ELF-1 (cell line): ENCODE data around the gene CYREN.
A peak's percentile ranks its signal among the peaks of the same experiment; 100 is the strongest.
"Not testable (repeated sequence)": the region's sequence is repeated elsewhere in the genome, so short reads cannot be mapped to it uniquely, and the experiment has no call there.

Experiments
- DNase-seq: peaks from one replicate; pipeline ENCODE4 v3.0.0-alpha.2; 2016; ENCODE audit warnings: low read depth, low spot score

Gene CYREN

DNA sequence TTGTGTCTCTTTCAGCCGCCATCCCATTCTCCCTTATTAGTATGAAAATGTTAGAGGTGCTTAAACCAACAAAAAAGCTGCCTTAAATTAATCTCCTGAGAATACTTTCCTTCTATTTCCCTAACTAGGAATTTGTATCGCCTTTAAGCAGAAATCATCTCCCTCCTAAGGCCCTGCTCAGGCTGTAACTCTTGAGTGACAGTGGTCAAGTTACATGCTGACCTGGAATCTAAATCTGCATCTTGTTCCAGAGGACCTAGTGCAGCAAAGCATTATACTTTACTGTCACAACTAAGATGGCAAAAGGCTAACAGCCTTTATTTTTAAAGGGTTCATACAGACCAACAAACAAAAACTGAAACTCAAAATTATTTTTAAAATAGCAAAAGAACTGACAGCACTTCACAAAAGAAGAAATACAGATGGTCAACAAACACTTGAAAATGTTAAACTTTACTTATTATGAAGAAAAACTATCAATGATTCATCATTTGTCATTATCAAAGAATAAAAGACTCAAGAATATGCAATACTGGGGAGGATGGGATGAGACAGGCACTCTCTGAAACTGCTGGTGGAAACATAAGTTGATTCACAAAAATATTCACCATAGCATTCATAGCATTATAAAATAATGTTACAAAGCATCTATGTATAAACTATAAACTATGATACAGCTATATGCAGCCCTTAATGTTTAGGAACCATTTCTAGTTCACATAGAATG, 11.0 kb downstream of the CYREN start:
- DNase-seq, result no peak

DNA sequence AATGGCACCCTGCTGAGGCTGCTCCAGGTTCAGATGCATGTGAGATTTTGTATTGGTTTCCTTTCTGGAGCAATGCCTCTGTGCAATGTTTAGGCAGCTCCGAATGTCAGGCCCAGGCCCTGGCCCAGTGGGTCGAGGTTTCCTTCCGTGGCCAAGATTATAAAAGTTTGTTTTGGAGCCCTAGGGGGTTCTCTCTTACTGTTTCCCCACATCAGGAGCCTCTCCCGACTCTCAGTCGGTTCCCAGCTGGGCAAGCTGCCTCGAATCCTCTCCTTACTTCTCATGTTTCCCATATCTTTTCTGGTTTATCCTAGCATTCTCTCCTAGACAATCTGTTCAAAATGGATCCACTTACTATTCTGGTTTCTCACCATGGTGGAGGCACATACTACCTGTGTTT, 11.6 kb downstream of the CYREN start:
- no peak for DNase-seq

DNA sequence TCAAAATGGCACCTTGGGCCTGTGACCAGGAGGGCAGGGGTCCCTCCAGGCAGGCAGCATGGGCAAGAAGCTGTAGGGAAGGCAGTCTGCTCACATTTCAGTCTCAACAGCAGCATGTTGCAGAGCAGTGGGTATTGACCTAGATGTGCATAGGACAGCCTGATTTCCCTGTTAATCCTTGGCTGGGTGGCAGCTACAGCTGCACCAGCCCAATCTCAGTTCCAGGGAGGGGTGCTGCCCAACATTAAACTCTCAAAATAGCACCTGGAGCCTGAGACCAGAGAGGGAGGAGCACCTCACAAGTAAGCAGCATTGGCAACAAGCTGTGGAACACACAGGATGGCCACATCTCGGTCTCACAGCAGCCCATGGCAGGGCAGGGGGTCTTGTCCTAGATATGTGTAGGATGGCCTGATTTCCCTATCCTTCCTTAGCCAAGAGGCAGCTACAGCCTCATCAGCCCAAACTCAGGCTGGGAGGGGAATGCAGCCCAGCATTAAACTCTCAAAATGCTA, 12.3 kb downstream of the CYREN start:
- no peak for DNase-seq

DNA sequence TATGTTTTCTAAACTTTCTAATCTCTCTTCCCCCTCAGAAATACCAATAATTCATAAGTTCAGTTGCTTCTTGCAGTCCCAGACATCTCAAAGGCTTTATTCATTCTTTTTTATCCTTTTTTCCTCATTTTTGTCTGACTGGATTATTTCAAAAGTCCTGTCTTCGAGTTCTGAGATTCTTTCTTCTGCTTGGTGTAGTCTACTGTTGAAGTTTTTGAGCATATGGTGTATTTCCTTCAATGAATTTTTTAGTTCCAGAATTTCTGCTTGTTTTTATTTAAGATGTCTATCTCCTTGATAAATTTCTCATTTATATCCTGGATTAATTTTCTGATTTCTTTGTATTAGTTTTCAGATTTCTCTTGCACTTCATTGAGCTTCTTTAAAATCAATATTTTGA, 14.2 kb downstream of the CYREN start:
- DNase-seq, result no peak

DNA sequence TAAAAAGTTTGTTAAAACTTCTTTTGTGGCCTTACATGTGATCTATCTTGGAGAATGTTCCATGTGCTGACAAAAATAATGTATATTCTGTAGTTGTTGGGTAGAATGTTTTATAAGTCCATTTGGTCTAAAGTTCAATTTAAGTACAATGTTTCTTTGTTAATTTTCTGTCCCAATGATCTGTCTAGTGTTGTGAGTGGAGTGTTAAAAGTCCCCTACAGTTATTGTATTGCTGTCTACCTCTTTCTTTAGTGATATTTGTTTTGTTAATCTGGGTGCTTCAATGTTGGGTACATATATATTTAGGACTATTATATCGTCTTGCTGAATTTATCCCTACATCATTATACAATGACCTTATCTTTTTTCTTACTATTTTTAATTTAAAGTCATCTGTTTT, 15.8 kb downstream of the CYREN start:
- no peak for DNase-seq

DNA sequence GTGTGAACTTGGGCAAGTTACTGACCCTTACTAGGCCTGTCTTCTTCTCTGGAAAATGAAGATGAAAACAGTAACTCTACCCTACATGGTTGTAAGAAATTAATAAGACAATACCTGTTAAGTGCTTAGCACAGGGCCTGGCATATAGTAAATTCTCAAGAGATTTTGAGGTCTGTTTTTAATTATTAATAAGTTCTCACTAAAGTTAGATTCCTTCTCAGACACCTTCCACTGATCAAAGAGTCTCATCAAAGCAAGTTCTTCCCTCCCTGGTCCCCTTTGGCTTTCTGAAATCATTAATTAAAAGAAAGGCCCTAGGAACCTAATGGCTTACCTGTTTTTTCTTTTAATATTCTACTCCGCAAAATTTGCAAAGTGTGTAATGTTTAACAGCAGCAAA, 18.1 kb downstream of the CYREN start:
- DNase-seq, result no peak

DNA sequence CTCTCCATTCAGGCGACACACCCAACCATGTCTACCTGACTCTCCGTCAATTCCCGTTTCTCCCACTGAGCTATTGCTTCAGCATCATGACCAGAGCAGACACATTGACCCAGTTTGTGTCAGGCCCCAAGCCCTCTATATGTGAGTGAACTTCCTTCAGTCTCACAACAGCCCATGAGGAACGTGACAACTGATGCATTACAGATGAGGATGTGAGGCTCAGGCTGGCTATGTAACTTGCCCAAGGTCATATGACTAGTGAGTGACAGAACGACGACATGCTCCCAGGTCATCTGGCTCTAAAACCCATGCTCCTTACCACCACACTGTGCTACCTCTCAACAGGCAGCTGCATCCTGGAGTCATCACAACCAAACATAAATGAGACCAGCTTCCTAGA, 19.0 kb downstream of the CYREN start:
- no peak for DNase-seq

DNA sequence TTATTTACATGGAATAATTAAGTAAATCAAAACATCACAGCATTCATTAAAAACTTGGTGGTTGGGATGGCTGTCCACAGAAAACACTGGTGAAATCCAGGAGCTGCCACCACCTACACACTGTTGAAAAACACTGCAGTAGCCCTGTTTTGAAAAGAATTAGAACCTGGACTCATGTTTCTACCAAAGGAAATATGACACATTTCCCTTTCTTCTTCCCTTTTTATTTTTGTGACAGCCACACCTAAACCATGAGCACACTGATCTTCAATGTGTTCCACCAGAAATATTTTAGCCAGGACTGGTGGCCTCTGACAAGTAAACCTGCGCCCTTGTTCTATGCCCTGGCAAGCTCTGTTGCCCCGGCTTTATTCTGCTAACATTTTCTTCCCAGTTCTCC, 19.4 kb downstream of the CYREN start:
- no peak for DNase-seq

DNA sequence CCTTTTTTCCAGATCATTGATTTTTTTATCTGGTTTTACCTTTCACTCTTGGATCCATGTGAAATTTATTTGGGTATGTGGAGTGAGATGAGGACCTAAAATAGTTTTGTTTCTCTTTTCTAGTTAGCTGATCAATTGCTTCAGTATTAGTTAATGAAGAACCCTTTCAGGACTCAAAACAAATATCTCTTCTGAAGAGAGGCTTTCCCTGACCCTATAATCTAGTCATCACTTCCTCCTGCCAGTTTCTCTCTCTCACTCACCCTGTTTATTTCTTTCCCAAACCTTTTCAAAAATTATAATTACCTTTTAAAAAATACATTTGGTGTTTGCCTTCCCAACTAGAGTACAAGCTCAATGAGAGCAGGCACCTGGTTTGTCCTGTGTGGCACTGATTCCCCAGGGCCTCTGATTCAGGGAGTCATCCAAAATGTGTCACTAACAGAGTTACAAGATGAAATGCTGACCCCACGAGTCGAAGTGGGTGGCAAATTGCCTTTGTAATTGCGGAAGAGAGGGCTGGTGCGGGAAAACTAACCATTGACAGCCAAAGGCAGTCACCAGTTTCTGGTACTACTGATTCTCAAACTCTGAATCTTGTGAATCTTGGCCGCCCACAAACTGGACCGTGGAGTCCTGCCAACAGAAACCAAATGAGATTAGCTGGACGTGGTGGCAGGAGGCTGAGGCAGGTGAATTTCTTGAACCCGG, 20.3 kb downstream of the CYREN start:
- no peak for DNase-seq

DNA sequence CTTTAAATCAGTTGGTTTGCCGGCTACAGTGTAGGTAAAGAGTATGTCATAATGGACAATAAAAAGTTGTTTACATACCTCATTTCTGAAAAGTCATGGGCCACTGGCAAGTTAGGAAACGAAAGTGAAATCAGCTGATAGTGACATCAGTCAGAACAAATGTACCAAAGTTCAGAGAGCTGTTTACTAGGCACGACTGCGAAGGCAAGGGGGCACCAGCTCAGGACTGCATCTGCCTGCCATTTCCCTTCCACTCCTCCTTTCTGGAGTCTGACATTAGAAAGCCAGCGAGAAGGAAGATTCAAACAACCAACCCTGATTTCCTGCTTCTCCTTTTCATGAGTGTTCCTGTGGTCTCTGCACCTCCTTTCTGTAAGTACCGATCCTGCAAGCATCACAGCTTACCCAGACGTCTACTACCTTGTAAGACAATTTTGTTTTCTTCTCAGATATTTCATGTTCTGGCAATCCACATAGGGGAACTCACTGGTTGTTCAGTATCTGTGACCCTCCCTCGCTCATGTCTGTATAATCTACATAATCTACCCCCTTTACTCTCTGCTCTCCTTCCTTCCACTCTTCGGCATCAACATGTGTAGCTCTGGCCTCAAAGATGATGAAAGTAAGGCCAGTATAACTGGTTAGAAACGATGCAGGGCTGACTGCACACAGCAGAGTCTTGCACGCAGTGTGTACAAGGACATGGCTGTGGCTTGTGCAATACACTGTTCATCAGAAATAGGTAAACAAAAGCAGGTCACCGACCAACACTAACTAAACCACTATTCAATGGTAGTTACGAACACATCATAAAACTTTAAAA, 22.4 kb downstream of the CYREN start, which contains the start of gene TMEM140:
TSS of gene TMEM140 (plus strand) at position 174 of the 823 bp plus-strand sequence. CDS start 16,370 bp downstream, outside the sequence.
- DNase-seq, result no peak

DNA sequence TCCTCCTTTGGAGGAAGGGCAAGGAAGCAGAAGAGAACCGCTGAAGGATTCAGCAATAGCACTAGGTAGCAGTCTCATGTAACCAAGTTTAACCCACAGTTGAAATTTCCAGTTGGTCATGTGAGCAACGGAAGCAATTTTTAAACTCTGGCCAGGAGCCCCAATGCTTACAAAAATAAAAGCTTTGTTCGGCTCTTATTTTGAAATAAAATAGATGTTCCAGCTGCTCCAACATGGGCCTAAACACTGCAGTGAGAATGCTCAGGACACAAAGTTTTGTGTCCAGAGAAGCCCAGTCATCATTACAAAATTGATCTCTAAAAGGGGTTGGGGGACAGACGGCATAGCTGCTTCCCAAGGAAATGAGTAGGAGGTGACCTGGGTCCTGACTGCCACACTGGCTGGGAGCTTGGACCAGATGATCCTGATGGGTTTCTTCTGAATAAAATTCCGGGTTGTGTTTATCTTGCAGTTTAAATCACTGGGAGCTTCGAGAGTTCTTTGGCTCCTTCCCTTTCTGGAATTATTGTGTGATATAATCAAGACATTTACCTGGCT, 23.1 kb downstream of the CYREN start:
- DNase-seq, result no peak

DNA sequence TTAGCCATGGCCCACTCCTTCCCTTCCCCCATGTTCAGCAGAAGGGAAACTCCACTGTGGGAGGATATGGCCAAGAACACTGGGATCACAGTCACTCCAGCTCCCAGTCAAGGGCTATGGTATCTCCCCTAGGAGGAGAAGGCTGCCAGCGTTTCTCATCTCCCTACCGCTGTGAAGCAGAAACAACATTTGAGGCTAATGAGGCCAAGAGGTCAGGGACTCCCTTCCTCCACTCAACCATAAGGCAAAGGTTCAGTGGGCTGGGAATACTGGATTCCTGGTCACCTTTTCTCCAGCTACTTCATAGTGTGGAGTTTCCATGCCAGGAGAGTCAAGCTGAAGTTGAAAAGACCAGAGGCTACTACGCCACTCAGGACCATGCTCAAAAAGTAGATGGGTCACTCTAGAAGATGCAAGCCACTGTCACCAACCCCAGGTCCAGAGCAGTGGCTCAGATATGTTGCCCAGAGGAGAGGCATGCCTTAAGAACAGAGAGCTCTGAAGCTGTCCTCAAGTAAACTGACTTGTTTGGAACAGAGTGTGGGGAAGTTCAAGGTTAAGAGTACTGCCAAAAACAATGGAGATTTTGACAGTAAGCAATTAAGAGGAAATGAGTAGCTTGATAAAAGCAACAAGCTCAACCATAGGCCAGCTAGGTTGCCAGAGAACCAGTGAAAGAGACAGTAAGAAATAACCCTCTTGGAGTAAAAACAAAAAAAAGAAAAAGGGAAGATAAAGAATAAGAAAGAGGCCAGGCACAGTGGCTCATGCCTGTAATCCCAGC, 26.4 kb downstream of the CYREN start:
- DNase-seq, result no peak

DNA sequence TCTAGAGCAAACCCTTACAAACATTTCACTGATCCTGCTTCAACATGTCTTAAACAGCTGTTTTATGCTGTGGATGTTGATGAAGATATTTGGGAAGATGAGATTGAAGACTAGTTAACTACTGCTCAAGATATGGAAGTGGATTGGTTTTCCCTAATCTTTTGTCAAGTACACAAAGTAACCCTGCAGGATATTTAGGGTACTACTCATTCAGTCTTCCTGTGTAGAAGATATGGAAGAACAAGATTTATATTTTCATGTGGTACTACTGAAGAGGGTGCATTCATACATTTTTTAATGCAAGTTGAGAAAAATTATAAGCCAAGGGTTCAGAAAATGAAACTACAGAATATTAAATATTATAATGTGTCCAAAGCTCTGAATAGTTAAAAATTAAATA, 40.9 kb downstream of the CYREN start:
- no peak for DNase-seq

DNA sequence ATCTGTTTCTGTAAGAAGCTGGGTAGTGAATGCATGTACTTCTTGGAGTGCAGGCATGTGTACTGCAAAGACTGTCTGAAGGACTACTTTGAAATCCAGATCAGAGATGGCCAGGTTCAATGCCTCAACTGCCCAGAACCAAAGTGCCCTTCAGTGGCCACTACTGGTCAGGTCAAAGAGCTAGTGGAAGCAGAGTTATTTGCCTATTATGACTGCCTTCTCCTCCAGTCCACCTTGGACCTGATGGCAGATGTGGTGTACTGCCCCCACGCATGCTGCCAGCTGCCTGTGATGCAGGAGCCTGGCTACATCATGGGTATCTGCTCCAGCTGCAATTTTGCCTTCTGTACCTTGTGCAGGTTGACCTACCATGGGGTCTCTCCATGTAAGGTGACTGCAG, 41.6 kb downstream of the CYREN start:
- DNase-seq, result no peak

DNA sequence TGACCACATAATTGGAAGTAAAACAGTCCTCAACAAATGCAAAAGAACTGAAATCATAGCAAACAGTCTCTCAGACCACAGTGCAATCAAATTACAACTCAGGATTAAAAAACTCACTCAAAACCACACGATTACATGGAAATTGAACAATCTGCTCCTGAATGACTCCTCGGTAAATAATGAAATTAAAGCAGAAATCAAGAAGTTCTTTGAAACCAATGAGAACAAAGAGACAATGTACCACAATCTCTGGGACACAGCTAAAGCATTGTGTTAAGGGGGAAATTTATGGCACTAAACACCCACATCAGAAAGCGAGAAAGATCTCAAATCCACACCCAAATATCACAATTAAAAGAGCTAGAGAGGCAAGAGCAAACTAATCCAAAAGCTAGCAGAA, 45.9 kb downstream of the CYREN start:
- not testable (repeated sequence) for DNase-seq

DNA sequence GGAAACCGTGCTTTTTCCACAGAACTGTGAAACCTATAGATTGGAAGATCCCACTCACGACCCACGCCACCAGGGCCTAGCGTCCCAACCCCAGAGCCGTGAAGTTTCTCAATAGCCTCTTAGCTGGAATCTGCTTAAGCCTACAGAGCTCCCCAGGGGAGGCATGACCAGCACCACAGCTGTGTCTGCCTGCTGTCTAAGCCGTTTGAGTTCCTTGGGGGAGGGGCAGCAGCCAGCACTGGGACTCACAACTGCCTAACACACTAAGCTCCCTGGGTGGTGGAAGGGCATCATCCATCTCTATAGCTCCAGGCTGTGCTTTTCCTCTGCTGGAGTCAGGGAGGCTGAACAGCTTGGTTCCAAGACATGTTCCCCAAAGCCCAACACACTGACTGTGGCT, 48.6 kb downstream of the CYREN start:
- DNase-seq, result peak; percentile 80

DNA sequence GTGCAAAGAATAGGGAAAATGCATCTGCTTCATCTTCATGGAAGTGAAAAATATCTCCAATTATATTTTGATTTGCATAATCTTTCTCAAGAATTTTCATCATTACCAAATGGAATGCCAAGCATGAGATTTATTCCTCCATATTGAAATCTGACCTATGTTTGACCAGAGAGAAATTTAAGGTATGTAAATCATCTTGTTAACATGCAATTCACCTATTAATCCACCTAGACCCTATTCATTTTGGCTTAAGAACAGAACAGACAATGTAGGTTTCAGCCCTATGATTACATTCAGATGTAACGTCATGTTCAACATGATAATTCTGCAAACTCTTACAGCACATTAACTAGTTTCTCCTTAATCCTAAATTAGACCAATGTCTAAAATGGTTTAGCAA, 53.4 kb downstream of the CYREN start:
- DNase-seq, result no peak
